ENCODE measurements around the gene ZNF827.

ZNF827 gene

DNA sequence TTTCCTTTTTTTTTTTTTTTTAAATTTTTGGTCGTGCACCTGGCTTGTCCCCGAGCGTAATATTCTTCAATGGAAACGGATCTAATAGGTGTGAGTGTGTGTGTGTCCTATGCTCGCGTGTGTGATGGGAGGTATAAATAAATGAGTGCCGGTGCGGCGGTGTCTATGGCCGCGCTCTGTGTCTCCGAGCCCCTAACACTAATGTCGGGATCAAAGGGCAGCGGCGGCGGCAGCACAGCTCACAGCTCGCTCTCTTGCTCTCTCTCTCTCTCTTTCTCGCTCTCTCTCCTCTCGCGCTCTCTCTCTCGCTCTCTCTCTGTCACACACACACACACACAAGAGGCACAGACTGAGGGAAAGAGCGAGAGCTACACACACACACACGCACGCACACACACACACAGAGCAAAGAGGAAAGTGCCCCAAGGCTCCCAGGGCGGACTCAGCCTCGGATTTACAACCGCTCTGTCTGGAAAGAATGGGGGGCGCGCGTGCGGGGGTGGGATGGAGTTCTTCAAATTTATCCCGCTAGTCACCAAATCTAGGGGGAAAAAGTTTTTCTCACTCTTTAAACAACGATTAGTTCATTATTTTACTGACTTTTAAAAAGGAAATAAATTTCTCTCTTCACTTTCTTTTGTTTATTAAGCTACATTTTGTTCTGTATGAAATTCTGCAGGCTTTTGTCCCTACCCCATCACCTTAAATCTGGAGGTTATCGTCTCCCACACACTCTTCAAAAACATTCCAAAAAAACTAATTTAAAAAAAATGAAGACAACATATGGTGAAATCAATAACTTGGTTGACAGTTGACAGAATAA is at the start of gene ZNF827:
Gene ZNF827, minus strand, starts transcription at position 206 of the 823 bp plus-strand sequence. CDS start 416 bp downstream, outside the sequence.
- FAIRE-seq = no peak

DNA sequence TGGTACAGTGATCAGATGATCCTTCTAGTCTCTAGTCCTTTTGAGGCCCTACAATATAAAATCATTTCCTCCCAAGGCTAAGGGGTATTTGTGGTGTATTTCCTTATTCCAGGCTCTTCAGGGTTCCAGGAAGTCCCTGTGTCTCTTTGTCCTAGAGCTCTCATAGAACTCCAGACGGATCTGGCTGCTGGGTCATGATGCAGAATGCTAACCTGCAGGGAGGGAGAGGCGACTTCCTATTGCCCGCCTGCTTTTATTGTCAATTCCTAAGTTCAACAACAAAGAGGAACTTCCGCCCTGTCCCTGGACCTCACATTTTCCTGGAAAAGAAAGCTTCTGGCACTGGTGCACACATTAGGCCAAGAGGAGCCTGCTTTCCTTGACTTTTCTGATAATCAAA is 45.9 kb upstream of the ZNF827 start:
- no peak for FAIRE-seq

DNA sequence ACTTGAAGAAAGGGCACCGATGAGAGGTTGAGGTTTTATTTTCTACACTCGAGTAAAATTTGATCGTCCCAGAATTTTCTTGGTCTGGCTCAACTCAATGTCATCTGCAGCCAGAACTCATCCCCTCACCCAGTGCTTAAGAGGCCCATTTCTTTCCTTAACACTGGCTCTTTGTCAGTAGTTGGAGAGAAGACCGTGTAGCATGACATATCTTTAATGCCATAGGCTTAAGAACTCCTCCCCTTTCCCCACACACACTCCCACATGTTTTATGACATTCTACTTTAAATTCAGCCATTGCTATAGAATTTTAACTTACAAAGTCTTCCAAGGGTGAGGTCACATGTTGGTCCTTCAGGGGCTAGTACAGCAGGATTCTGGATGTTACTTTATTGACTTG is 44.2 kb upstream of the ZNF827 start:
- no peak for FAIRE-seq

GRCh38 chr4:145979160-145979559 is 40.5 kb upstream of the ZNF827 start:
- FAIRE-seq = no peak

GRCh38 chr4:145976680-145977079 is 38.1 kb upstream of the ZNF827 start:
- no peak for FAIRE-seq

DNA sequence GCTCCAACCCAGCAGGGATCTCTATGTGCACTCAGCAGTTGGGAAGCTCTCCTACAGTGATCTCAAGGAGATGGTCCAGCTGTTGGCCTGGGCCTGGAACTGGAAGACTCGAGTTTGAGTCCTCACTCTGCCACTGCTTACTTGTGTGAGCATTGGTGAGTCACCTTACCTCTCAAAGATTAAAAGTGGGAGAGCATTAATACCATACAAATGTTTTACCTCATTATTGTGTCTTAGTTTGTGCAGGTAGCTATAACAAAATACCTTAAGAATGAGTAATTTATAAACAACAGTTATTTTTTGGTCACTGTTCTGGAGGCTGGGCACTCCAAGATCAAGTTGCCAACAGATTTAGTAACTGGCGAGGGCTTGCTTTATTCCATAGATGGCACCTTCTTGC is 21.4 kb upstream of the ZNF827 start:
- no peak for FAIRE-seq

GRCh38 chr4:145957302-145957701 is 18.7 kb upstream of the ZNF827 start:
- FAIRE-seq = no peak

- FAIRE-seq = no peak
These were observed 17.8 kb upstream of the ZNF827 start for GRCh38 chr4:145956288-145956890.

GRCh38 chr4:145954924-145955339 is 16.3 kb upstream of the ZNF827 start:
- FAIRE-seq = no peak

DNA sequence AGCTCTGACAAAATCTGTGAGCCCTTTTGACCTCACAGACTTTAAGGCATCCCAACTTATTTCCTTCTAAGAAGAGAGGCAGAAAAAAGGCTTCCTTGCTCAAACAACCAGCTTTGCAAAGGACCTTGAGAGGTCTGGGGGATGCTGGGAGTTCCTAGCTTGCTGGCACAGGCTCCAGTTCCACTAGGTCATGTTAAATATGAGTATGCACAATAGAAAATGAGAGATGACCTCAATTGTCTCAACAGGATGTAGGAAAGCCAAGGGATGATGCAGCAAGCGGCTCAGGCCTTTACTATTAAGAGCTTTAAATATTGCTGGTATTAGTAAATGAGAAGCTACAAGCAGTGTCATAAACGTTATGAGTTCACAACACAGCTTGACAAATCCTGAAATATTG is 13.3 kb upstream of the ZNF827 start:
- no peak for FAIRE-seq

DNA sequence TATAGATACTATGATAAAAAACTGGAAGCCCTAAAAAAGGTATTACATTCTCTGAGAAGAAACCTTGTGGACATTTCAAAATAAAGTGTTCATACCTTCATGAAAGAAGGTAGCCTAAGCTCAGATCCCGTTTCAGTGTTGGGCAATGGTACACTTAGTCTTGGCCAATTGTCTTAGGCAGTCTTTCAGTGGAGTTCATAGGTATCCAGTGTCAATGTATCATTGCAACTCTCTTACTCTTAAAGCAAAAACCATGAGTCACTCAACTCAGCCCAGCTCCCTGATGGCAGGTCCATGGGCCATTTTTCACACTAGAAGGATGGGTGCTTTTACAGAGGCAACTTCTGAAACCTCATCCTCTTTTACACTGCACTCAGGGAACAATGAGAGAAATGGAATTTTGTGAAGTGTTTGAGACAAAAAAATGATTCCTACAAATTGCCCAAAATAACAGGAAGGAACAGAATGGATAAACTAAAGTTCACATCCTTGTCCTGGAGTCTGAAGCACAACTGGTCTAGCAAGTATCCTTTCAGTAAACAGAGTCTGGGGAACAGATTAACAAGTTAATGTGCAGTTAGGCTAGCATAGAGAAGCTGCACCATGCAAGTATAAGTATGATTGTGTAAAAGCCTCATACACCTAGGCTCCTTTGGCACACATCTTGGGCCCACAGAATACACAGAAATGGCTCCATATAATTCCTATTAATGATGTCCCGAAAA is 7.0 kb upstream of the ZNF827 start:
- no peak for FAIRE-seq

DNA sequence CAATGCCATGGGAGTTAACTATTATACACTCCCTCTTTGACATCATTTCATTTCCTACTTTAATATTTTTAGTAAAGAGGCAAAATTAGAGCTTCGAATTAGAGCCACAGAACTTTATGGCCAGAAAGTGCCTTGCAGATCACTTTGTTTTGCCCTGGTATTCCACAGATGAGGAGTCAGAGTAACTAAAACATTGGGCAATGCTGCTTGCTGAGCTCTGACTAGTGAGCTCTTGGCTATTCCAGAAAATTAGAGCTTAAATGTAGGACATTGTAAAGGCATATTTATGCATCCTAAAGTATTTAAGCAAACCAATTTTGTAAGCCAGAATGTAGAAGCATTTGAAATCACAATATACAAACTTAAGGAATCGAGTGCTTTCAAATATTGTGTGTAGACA is 6.3 kb upstream of the ZNF827 start:
- FAIRE-seq = no peak

DNA sequence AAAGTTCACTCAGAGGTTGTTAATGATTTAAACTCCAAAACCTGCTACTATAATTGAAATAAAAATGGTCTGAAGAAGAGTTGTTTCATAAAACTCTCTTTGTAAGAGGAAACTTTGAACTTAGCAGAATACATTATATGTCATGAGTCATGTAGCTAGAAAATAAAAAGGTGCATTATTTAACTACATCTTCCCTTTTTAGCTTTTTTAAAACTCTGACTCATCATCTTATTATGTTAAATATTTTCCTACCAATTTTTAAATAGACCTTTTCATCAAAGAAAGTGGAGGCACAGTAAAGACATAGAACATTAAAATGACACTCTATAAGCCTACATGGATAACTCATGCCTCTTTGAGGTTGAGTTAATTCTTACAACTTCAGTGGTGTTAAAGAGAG is 1.2 kb upstream of the ZNF827 start:
- FAIRE-seq = no peak

DNA sequence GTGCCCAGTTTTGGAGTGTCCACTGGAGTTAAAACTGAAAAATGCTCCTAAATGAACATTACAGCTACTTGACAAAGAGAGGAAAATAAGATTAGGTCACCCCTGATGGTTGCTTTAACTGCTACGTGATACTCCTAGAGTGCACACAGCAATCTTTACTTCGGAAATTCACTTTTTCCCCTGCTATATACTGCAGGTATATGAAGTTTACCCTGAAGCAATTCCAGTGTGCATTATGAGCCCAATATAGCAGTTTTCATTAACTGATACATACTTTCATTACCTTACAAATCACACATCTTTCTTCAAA is 773 bp upstream of the ZNF827 start:
- FAIRE-seq = no peak

DNA sequence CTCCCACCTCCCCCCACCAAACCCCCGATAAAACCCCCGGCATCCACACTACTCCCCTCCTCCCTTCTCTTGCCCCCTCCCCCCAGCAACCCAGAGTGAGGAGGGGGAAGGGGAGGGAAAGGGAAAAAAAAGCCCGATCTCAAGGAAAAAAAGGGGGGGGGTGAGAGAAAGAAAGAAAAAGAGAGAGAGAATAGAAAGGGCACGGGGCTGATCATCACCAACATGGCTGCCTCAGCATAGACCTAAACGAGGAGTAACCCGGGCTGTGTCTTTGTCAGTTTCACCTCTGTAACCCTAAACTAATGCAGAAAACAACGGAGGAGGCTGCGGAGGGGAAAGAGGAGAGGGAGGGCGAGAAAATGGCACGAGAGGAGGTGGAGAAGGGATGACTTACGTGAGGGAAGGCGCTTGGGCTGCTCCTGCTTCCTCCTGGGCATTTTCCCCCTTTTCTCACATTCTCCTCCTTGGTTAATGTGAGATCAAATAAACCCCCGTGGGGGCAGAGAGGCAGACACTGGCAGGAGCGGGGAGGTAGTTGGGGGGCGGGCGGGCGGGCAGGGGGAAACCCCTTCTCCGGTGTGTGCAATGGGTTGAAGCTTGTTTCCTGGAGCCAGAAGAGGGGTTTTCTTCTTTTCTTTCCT is 532 bp downstream of the ZNF827 start:
- no peak for FAIRE-seq

- FAIRE-seq = no peak
These were observed 1.4 kb downstream of the ZNF827 start for GRCh38 chr4:145936997-145937901.

DNA sequence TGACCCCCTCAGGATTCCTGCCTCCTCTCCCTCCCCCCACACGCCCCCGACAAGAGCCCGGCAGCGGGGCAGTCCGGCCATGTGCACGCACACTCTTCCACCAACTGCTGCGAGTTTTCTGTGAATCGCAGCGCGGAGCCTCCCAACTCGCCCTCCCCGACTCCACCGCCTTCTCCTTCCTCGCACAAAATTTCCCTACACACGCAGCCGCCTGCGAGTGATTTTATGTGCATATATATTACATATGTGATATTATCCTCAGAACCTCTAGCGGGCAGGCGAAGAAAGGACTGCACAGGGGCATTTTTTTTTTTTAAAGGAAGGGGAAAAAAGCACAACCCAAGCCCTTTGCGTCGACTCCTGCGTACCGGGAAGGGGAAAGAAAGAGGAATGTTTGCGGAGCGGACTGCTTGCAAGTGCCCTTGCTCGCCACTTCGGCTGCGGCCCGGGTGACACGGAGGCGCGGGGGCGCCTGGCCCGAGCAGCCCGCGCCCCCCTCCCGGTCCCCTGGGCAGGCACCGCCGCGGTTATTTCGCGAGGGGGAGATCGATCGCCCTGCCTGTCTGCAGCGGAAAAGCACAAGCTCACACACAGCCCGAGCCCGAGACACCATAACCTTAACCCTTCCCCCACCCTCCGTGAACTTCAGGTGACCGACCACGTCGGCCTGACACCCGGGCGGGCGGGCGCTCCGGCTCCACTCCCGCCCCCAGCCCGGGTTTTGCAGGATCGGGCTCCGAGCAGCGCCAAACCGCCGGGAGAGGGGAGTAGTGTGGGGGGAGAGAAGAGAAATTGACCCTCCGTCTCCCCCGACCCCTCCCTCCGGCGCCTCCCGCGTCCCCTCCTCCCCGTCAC is 2.3 kb downstream of the ZNF827 start:
- no peak for FAIRE-seq

- no peak for FAIRE-seq
These were observed 3.1 kb downstream of the ZNF827 start for GRCh38 chr4:145935253-145936141.

DNA sequence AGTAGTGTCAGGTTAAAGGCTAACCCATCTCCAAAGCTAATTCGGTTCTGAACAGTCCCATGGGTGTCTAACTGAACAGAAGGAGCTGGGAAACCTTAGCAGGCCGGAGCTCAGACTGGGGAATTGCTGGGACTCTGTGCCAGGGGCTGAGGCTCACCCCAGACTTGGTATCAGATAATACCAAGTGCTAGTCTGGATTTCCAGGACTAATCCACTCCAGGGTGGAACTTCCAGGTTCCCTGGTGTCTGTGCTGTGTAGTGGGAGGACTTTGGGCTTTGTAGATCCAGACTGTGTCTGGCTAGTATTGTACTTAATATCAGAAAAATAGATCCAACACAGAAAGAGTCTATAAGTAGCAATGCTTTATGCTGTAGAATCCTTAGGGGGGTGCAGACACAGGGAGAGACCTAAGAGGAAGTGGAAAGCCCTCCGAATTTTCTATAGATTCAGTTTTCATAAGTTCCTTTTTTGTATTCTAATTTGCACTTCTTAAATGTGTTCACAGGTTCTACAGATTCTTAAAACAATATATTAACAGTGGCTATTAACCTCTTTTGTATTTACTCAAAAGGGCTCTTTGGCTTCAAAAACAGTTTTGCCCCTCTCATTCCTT is 4.1 kb downstream of the ZNF827 start:
- FAIRE-seq = no peak

DNA sequence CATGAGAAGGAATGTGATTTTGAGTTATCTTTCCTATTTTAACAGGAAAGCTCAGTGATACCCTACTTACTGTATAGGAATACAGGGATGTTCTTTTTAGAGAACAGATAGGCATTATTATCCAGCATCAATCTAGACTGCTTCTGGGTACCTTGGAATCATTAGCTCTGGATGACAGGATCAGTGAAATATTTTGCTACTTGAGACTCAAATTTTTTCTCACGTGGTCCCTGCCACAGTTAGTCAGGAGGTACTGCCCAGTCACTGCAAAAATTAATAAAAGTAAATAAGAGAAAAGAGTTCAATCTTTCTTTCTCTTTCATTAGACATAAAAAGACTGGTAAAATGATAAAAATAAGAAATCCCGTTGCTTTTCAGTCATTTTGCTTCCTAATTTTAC is 5.5 kb downstream of the ZNF827 start:
- FAIRE-seq = no peak

All from colon (tissue), 2 donors.